ENCODE measurements around the gene FAM124B.

FAM124B gene

GRCh38 chr2:224428787-224429440 is 27.0 kb upstream of the FAM124B start:
- H3K27ac ChIP-seq, result no peak overlapping the region
- H3K4me3 ChIP-seq, result no peak overlapping the region
- DNase-seq (ENCODE audit: low spot score), result no peak
- TF ChIP-seq CTCF (IDR thresholded peaks at IDR 0.05), result no peak

- DNase-seq (ENCODE audit: low spot score), result no peak
- no peak for TF ChIP-seq CTCF (IDR thresholded peaks at IDR 0.05)
- Histone ChIP-seq H3K27ac (no peak overlapping the region), H3K4me3 (no peak overlapping the region)
Measured at GRCh38 chr2:224427471-224427870, 25.6 kb upstream of the FAM124B start.

- no peak for TF ChIP-seq CTCF (IDR thresholded peaks at IDR 0.05)
- DNase-seq (ENCODE audit: low spot score), result no peak
- Histone ChIP-seq H3K27ac (no peak overlapping the region), H3K4me3 (no peak overlapping the region)
Measured at GRCh38 chr2:224426656-224427055, 24.7 kb upstream of the FAM124B start.

- TF ChIP-seq CTCF (IDR thresholded peaks at IDR 0.05), result no peak
- no peak for DNase-seq (ENCODE audit: low spot score)
- no peak overlapping the region for H3K27ac ChIP-seq
- H3K4me3 ChIP-seq, result no peak overlapping the region
Measured at GRCh38 chr2:224421065-224421464, 19.2 kb upstream of the FAM124B start.

- Histone ChIP-seq H3K27ac (no peak overlapping the region), H3K4me3 (no peak overlapping the region)
- no peak for DNase-seq (ENCODE audit: low spot score)
- no peak for TF ChIP-seq CTCF (IDR thresholded peaks at IDR 0.05)
Measured at GRCh38 chr2:224417947-224418346, 16.0 kb upstream of the FAM124B start.

GRCh38 chr2:224417361-224417729 is 15.4 kb upstream of the FAM124B start:
- no peak for DNase-seq (ENCODE audit: low spot score)
- no peak for TF ChIP-seq CTCF (IDR thresholded peaks at IDR 0.05)
- Histone ChIP-seq H3K4me3 (no peak overlapping the region), H3K27ac (no peak overlapping the region)

GRCh38 chr2:224416656-224417360 is 14.9 kb upstream of the FAM124B start:
- no peak for DNase-seq (ENCODE audit: low spot score)
- TF ChIP-seq CTCF (IDR thresholded peaks at IDR 0.05), result no peak
- Histone ChIP-seq H3K27ac (no peak overlapping the region), H3K4me3 (no peak overlapping the region)

All from coronary artery (tissue), 2 donors.